GM21390 (cell line): Measurements from ENCODE around the gene FAM20A.
A peak's percentile ranks its signal among the peaks of the same experiment; 100 is the strongest.
"Not testable (repeated sequence)": the region's sequence is repeated elsewhere in the genome, so short reads cannot be mapped to it uniquely, and the experiment has no call there.

Experiments used
- ATAC-seq: cut with Tn5 transposase; IDR thresholded peaks from one replicate; pipeline ENCODE4 v1.9.1; 2021; ENCODE audit not compliant: unreplicated experiment

FAM20A gene

DNA sequence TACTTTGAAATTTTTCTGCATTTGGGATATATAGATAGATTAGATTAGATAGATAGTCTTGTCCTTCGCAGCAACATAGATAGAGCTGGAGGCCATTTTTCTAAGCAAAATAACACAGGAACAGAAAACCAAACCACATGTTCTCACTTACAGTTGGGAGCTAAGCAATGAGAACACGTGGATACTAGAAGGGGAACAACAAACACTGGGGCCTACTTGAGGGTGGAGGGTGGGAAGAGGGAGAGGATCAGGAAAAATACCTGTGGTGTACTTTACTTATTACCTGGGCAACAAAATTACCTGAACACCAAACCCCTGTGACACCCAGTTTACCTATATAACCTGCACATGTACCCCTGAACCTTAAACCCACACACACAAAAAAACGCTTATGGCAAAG, 74.6 kb downstream of the FAM20A start:
- ATAC-seq: no peak

DNA sequence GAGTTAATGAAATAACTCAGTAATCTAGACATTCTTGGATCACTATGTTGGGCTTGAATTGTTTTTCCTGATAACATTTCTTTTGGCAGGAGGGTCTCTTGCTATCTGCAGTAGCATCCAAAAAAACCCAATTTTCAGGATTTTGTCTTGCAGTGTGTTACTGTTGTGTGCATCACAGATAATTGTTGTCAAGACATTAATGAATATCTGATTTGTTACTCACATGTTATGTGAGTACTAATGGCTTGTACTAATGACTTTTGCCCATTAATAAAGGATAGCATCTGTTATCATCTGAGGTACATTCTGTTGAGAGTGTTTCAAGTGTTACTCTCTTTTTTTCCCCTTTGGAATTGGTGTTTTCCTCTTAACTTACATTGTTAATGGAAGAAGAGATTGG, 78.9 kb downstream of the FAM20A start:
- ATAC-seq: no peak

- no peak for ATAC-seq
These were observed 81.3 kb downstream of the FAM20A start for GRCh38 chr17:68519911-68520310.

DNA sequence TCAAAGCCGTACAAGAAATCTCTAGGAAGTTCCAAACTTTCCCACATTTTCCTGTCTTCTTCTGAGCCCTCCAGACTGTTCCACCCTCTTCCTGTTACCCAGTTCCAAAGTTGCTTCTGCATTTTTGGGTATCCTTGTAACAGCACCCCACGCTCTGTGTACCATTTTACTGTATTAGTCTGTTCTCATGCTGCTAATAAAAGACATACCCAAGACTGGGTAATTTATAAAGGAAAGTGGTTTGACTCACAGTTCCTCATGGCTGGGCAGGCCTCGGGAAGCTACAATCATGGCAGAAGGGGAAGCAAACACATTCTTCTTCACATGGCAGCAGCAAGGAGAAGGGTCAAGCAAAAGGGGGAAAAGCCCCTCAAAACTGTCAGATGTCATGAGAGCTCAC, 82.1 kb downstream of the FAM20A start:
- ATAC-seq: not testable (repeated sequence)

DNA sequence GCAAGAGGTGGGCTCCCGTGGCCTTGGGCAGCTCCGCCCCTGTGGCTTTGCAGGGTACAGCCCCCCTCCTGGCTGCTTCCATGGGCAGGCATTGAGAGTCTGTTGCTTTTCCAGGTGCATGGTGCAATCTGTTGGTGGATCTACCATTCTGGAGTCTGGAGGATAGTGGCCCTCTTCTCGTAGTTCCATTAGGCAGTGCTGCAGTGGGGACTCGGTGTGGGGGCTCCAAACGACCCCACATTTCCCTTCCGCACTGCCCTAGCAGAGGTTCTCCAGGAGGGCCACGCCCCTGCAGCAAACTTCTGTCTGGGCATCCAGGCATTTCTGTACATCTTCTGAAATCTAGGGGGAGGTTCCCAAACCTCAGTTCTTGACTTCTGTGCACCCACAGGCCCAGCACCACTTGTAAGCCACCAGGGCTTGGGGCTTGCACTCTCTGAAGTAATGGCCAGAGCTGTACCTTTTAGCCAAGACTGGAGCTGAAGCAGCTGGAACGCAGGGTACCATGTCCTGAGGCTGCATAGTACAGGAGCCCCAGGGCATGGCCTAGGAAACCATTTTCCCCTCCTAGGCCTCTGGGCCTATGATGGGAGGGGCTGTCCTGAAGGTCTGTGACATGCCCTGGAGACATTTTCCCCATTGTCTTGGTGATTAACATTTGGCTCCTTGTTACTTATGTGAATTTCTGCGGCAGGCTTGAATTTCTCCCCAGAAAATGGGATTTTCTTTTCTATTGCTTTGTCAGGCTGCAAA, 82.9 kb downstream of the FAM20A start:
- no peak for ATAC-seq

- ATAC-seq: not testable (repeated sequence)
These were observed 83.6 kb downstream of the FAM20A start for GRCh38 chr17:68517605-68518004.

DNA sequence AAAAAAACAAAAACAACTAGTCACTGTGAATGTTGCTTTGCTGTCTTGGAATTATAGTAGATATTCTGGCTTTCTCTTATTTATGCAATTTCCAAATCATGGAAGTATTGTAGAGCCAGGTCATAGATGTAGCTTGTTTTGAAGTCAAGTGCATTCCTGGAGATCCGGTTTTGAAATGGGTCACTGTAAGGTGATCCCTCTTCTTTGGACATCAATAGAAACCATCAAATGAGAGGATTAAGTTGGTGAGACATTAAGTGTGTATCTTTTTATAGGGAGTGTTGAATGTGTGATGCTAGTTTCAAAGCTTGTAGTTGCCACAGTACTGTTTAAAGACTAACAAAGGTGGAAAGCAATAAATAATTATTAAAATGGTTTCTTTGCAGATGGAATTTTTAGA, 84.4 kb downstream of the FAM20A start:
- no peak for ATAC-seq

DNA sequence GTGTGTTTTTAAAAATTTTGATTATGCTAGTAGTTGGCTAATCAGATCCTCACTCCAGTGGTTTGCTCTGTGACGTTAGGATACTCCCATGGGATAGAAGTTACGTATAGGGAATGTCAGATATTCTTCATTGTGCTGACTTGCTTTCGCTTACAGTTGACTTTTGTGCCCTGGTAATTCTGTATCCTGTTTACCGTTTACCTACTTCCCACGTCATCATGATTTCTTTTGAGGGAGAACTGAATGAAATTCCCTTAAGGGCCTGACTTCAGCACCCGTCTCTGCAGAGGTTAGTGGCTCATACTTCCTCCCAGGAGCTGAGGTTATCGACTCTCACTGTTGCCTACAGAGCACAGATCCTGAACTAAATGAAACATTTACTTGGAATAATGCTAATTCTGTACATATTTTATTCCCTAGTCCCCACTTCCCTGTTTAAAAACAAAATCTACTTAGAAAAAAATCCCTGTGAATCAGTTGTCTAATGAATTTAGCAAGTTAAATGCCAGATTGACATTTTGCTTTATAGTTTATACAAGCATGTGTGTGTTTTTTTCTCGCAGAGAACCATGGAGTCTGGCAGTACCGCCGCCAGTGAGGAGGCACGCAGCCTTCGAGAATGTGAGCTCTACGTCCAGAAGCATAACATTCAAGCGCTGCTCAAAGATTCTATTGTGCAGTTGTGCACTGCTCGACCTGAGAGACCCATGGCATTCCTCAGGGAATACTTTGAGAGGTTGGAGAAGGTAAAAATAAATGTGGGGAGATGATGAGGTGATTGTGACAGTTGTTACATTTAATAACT, 86.1 kb downstream of the FAM20A start:
- no peak for ATAC-seq

DNA sequence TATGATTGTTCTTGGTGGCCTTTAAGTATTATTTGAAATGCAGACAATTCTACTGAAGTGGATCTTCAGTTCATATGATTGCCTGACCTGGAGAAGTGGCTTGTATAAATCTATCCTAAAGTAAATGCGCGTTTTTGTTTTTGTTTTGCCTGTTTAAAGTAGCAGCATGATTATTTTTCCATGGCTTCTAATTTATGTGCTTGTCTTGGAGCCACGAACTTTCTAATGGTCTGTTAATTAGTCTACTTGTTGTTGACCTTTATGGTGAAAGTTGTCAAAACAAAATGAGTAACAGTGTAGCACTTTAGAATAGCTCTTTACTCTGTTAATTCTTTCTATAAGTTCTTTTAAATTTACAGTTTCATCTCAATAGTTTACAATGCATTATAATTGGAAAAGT, 87.2 kb downstream of the FAM20A start:
- ATAC-seq: no peak

GRCh38 chr17:68512960-68513474, 88.2 kb downstream of the FAM20A start:
- no peak for ATAC-seq

GRCh38 chr17:68512247-68512959, 88.8 kb downstream of the FAM20A start, which contains the start of gene PRKAR1A:
PRKAR1A (plus strand) TSS chr17:68512430; CDS start chr17:68515400, 2,970 bp downstream.
- peak; percentile 88 for ATAC-seq

DNA sequence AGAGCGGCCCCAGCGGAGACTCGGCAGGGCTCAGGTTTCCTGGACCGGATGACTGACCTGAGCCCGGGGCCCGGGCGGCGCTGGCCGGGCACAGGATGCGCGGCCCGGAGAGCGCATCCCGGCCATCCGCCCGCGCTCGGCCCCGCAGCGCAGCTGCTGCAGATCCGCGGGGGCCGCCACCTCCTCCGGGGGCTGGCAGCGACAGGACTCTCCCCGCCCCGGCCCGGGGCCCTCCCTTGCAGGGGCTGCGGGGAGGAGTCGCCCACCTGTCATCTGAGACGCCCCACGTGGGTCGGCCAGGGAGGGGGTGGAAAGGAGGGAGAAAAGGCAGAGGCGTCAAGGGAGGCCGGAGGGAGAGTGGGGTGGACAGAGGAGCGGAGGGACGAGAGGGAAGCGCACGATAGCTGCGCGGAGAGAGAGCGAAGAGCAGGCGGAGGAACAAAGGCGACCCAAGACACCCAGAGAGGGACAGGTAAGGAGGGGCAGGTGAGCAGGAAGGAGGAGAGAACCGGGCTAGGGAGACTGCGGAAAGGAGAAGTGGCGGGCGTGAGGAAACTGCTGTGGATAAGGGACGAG, 89.4 kb downstream of the FAM20A start:
- peak; percentile 40 for ATAC-seq

GRCh38 chr17:68511254-68511670, 89.9 kb downstream of the FAM20A start:
- ATAC-seq: no peak

GRCh38 chr17:68509141-68510057, 91.8 kb downstream of the FAM20A start:
- no peak for ATAC-seq

DNA sequence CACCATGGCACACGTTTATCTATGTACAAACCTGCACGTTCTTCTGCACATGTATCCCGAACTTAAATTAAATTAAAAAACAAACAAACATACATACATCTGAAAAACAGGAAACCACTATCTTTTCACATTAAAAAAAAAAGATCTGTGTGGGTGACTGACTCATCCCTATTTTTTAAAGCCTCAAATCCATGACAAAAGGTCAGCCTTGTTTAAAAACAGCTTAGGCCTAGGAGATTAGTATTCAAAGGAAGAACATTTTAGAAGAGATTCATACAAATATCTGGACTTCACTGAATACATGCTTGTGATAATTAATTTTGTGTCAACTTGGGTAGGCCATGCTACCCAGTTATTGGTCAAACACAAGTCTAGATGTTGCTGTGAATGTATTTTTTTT, 93.6 kb downstream of the FAM20A start:
- no peak for ATAC-seq

DNA sequence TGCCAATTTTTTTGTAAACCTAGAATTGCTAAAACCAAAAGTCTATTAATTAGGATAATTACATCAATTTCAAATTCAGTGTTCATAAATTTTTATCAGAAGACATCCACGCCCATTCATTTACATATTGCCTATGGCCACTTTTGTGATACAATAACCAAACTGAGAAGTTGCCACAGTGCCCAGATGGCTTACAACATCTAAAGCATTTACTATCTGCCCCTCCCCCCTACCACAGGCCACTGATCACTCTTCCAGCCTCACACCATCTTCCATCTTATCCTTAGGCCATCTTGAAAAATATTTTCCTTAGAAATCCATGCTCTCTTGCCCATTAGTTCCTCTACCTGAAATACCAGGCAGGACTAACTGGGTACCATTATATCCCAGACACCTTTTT, 95.2 kb downstream of the FAM20A start:
- no peak for ATAC-seq

GRCh38 chr17:68501074-68501473, 100.1 kb downstream of the FAM20A start:
- ATAC-seq: no peak

- no peak for ATAC-seq
These were observed 101.6 kb downstream of the FAM20A start for GRCh38 chr17:68499587-68499986.

- peak; percentile 30 for ATAC-seq
These were observed 102.5 kb downstream of the FAM20A start for GRCh38 chr17:68498479-68499326.
